Panc1 (cell line): ENCODE measurements around the gene UGT1A10.

Experiments
- CTCF ChIP-seq: fragments of 450-650 bp; IDR thresholded peaks from 2 replicates; pipeline ENCODE4 v1.5.1; 2017; ENCODE audit warnings: mild to moderate bottlenecking
- POLR2AphosphoS5 ChIP-seq: IDR thresholded peaks from 2 replicates; pipeline ENCODE4 v1.6.1; 2012; ENCODE audit warnings: mild to moderate bottlenecking, low read depth, low read length, moderate library complexity
- REST ChIP-seq, 2 experiments: IDR thresholded peaks; 2 replicates each; pipeline ENCODE4 v1.6.1; 2011 to 2012; ENCODE audit warnings: low read depth in 2 of 2, control low read depth in 1 of 2, low read length in 1 of 2, mild to moderate bottlenecking in 1 of 2, moderate library complexity in 1 of 2; ENCODE audit not compliant: insufficient read depth in 1 of 2
- TCF7L2 ChIP-seq: IDR thresholded peaks from 2 replicates; pipeline ENCODE4 v1.6.1; 2011; ENCODE audit warnings: mild to moderate bottlenecking, low read depth, low read length, inconsistent platforms

GRCh38 chr2:233816771-233817170, 180.5 kb downstream of the UGT1A10 start:
- no peak for TF ChIP-seq CTCF
- TF ChIP-seq POLR2AphosphoS5: no peak
- TF ChIP-seq REST (IDR thresholded peaks at IDR 0.05; ENCODE audit: insufficient read depth in 1 of 2, low read depth in 2 of 2, low read length in 1 of 2): no peak
- TF ChIP-seq TCF7L2: no peak
